ENCODE results near the gene PUM2. TPM values are rescaled to one million over a fixed set of nuclear protein-coding genes. Genes with fewer than 3 reads are reported as not detected.

Gene PUM2
- total and polyA plus RNA-seq, 4 donors = 18.5 to 61.0 (median 35.1) TPM

DNA sequence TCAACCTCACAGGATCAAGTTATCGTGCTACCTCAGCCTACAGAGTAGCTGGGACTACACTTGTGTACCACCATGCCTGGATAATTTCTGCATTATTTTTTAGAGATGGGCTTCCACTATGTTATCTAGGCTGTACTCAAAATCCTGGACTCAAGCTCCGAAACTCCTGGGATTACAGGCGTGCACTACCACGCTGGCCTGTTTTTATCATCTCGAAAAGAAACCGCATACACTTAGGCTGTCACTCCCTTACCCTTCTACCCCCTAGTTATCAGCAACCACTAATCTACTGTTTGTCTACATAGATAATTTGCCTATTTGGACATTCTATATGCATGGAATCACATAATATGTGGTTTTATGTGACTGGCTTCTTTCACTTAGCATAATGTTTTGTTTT, 8.5 kb upstream of the PUM2 start (continued):
- TF ChIP-seq, protein P1, sequence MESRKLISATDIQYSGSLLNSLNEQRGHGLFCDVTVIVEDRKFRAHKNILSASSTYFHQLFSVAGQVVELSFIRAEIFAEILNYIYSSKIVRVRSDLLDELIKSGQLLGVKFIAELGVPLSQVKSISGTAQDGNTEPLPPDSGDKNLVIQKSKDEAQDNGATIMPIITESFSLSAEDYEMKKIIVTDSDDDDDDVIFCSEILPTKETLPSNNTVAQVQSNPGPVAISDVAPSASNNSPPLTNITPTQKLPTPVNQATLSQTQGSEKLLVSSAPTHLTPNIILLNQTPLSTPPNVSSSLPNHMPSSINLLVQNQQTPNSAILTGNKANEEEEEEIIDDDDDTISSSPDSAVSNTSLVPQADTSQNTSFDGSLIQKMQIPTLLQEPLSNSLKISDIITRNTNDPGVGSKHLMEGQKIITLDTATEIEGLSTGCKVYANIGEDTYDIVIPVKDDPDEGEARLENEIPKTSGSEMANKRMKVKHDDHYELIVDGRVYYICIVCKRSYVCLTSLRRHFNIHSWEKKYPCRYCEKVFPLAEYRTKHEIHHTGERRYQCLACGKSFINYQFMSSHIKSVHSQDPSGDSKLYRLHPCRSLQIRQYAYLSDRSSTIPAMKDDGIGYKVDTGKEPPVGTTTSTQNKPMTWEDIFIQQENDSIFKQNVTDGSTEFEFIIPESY (IDR thresholded peaks at IDR 0.05) = no peak
- TF ChIP-seq YY1 (IDR thresholded peaks at IDR 0.05) (no peak), NR2F2 (IDR thresholded peaks at IDR 0.05) (no peak)

DNA sequence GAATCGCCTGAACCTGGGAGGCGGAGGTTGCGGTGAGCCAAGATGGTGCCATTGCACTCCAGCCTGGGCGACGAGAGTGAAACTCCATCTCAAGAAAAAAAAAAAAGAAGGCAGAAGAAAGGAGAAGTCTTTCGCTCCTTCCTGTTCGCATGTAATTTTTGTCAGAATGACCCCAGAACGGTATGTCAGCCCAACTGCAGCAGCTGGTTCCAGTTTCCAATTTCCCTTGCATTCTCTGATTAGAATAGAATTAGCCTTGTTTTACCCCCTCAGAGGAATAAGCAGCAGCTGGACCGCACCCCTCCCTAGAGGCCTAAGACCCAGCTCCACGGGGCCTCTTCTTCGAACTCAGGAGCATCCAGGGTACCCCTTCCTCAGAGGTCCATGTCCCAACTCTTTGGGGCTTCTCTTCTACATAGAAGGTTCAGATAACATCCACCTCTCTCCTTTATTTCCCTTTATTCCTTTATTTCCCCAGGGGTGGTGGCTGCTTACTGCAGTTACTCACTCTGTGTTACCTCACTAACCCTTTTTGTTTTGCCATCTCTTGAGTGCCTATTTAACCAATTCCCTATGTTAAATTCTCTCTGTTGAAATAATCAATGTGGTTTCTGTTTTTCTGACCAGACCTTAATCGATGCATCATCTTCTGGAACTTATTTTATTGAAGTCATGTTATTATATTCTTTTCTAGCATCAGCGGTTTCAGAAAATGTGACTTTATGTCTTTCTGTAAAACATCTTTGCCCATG, 7.2 kb upstream of the PUM2 start:
- no peak overlapping the region for H3K4me3 ChIP-seq (ENCODE audit: low read depth in 1 of 3, low read length in 3 of 3)
- no peak for DNase-seq (ENCODE audit: low spot score)
- no peak for TF ChIP-seq FOXA2 (IDR thresholded peaks at IDR 0.05)
- H3K27ac ChIP-seq (ENCODE audit: low read depth in 1 of 2, low read length in 2 of 2) = no peak overlapping the region
- no peaks in the 10 kb centered on the region for H3K9me3 ChIP-seq (ENCODE audit: control insufficient read depth in 4 of 4, low read length in 3 of 4)
- H3K9ac ChIP-seq (ENCODE audit: low read depth in 1 of 2, low read length in 2 of 2) = no peak overlapping the region
- H3K4me1 ChIP-seq (ENCODE audit: control insufficient read depth in 4 of 4, insufficient read depth in 4 of 4, low read length in 3 of 4) = peaks cover 0 to 8% (median 1%) of the 10 kb centered on the region in 4 donors
- no peaks in the 10 kb centered on the region for H3K27me3 ChIP-seq (ENCODE audit: control insufficient read depth in 4 of 4, insufficient read depth in 4 of 4, low read length in 3 of 4)
- no peaks in the 10 kb centered on the region for H3K36me3 ChIP-seq (ENCODE audit: control insufficient read depth in 4 of 4, insufficient read depth in 3 of 4, low read depth in 1 of 4, low read length in 3 of 4)
- 91% methylated on average over 13 of the region's 13 CpGs for WGBS

DNA sequence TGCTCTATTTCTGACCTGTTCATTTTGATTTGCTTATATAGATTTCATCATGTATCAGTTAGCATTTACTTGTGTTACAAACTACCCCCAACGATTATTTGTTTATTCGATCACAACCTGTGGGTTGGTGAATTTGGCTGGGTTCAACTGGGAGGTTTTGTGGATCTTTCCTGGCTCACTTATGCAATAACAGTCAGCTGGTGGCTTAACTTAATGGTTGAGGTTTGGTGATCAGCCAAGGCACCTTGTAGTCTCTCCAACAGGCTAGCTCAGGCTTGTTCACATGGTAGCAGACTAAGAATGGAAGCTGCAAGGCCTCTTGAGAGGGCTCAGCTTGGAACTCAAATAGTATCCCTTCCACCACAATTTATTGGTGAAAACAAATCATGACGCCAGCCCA, 5.4 kb upstream of the PUM2 start:
- H3K27me3 ChIP-seq (ENCODE audit: control insufficient read depth in 4 of 4, insufficient read depth in 4 of 4, low read length in 3 of 4) = no peaks in the 10 kb centered on the region
- 28% methylated on average over 3 of the region's 3 CpGs for WGBS
- H3K27ac ChIP-seq (ENCODE audit: low read depth in 1 of 2, low read length in 2 of 2) = no peak overlapping the region
- TF ChIP-seq, protein P2, sequence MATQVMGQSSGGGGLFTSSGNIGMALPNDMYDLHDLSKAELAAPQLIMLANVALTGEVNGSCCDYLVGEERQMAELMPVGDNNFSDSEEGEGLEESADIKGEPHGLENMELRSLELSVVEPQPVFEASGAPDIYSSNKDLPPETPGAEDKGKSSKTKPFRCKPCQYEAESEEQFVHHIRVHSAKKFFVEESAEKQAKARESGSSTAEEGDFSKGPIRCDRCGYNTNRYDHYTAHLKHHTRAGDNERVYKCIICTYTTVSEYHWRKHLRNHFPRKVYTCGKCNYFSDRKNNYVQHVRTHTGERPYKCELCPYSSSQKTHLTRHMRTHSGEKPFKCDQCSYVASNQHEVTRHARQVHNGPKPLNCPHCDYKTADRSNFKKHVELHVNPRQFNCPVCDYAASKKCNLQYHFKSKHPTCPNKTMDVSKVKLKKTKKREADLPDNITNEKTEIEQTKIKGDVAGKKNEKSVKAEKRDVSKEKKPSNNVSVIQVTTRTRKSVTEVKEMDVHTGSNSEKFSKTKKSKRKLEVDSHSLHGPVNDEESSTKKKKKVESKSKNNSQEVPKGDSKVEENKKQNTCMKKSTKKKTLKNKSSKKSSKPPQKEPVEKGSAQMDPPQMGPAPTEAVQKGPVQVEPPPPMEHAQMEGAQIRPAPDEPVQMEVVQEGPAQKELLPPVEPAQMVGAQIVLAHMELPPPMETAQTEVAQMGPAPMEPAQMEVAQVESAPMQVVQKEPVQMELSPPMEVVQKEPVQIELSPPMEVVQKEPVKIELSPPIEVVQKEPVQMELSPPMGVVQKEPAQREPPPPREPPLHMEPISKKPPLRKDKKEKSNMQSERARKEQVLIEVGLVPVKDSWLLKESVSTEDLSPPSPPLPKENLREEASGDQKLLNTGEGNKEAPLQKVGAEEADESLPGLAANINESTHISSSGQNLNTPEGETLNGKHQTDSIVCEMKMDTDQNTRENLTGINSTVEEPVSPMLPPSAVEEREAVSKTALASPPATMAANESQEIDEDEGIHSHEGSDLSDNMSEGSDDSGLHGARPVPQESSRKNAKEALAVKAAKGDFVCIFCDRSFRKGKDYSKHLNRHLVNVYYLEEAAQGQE (IDR thresholded peaks at IDR 0.05) = peak; percentile 71
- TF ChIP-seq RAD21 (IDR thresholded peaks at IDR 0.05) (peak in 1 of 2 donors; percentile 42), EGR1 (IDR thresholded peaks at IDR 0.05; ENCODE audit: low read depth in 2 of 2) (peak in 1 of 2 donors; percentile 82), FOXA2 (IDR thresholded peaks at IDR 0.05) (peak; percentile 80), JUND (IDR thresholded peaks at IDR 0.05) (peak; percentile 36 to 62), SP1 (IDR thresholded peaks at IDR 0.05) (peak; percentile 89), HNF4A (conservative IDR thresholded peaks at IDR 0.05) (peak; percentile 64 to 81), TAF1 (conservative IDR thresholded peaks at IDR 0.05) (peak; percentile 41), FOXA1 (IDR thresholded peaks at IDR 0.05) (peak; percentile 61), RXRA (IDR thresholded peaks at IDR 0.05) (peak; percentile 84 to 94), HNF4G (IDR thresholded peaks at IDR 0.05) (no peak), NR2F2 (IDR thresholded peaks at IDR 0.05) (no peak), YY1 (IDR thresholded peaks at IDR 0.05) (peak; percentile 90), GABPA (IDR thresholded peaks at IDR 0.05 in 1 of 2, conservative IDR thresholded peaks at IDR 0.05 in 1 of 2) (peak in 1 of 2 donors; percentile 30)
- TF ChIP-seq, protein P3, sequence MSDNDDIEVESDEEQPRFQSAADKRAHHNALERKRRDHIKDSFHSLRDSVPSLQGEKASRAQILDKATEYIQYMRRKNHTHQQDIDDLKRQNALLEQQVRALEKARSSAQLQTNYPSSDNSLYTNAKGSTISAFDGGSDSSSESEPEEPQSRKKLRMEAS (IDR thresholded peaks at IDR 0.05) = peak; percentile 85
- TF ChIP-seq, protein P1 (IDR thresholded peaks at IDR 0.05) = peak; percentile 87
- TF ChIP-seq, protein P4, sequence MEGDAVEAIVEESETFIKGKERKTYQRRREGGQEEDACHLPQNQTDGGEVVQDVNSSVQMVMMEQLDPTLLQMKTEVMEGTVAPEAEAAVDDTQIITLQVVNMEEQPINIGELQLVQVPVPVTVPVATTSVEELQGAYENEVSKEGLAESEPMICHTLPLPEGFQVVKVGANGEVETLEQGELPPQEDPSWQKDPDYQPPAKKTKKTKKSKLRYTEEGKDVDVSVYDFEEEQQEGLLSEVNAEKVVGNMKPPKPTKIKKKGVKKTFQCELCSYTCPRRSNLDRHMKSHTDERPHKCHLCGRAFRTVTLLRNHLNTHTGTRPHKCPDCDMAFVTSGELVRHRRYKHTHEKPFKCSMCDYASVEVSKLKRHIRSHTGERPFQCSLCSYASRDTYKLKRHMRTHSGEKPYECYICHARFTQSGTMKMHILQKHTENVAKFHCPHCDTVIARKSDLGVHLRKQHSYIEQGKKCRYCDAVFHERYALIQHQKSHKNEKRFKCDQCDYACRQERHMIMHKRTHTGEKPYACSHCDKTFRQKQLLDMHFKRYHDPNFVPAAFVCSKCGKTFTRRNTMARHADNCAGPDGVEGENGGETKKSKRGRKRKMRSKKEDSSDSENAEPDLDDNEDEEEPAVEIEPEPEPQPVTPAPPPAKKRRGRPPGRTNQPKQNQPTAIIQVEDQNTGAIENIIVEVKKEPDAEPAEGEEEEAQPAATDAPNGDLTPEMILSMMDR (IDR thresholded peaks at IDR 0.05; ENCODE audit: low read depth, low read length, missing input control) = no peak
- TF ChIP-seq, protein P5, sequence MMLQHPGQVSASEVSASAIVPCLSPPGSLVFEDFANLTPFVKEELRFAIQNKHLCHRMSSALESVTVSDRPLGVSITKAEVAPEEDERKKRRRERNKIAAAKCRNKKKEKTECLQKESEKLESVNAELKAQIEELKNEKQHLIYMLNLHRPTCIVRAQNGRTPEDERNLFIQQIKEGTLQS (IDR thresholded peaks at IDR 0.05) = peak; percentile 77
- no peaks in the 10 kb centered on the region for H3K9me3 ChIP-seq (ENCODE audit: control insufficient read depth in 4 of 4, low read length in 3 of 4)
- peaks cover 2 to 25% (median 8%) of the 10 kb centered on the region in 4 donors for H3K4me1 ChIP-seq (ENCODE audit: control insufficient read depth in 4 of 4, insufficient read depth in 4 of 4, low read length in 3 of 4)
- H3K36me3 ChIP-seq (ENCODE audit: control insufficient read depth in 4 of 4, insufficient read depth in 3 of 4, low read depth in 1 of 4, low read length in 3 of 4) = no peaks in the 10 kb centered on the region
- no peak overlapping the region for H3K9ac ChIP-seq (ENCODE audit: low read depth in 1 of 2, low read length in 2 of 2)
- no peak for DNase-seq (ENCODE audit: low spot score)
- H3K4me3 ChIP-seq (ENCODE audit: low read depth in 1 of 3, low read length in 3 of 3) = no peak overlapping the region

Data from liver (tissue), 9 donors.